Endothelial cell of umbilical vein (primary cell): ENCODE measurements around the gene PILRB.

Experiments
- FOS ChIP-seq: IDR thresholded peaks from 2 replicates; pipeline ENCODE4 v1.6.1; 2011; ENCODE audit warnings: mild to moderate bottlenecking, low read length, moderate library complexity, borderline replicate concordance; ENCODE audit not compliant: insufficient read depth
- POLR2A ChIP-seq: IDR thresholded peaks from 2 replicates; pipeline ENCODE4 v1.6.1; 2012; ENCODE audit warnings: low read depth, mild to moderate bottlenecking, control low read depth, low read length
- POLR2AphosphoS5 ChIP-seq: IDR thresholded peaks from 2 replicates; pipeline ENCODE4 v1.6.1; 2012; ENCODE audit warnings: low read depth, mild to moderate bottlenecking, control low read depth, low read length, moderate library complexity; ENCODE audit not compliant: insufficient read depth
- TF ChIP-seq, protein P1 (sequence below), 2 donors: IDR thresholded peaks; 1 replicate in 1 of 2; 2 replicates in 1 of 2; pipeline ENCODE4 v1.5.1; 2011; ENCODE audit warnings: low read length in 2 of 2, mild to moderate bottlenecking in 2 of 2, moderate library complexity in 2 of 2, control low read depth in 1 of 2, inconsistent platforms in 1 of 2, low read depth in 1 of 2; ENCODE audit not compliant: insufficient read depth in 1 of 2; ENCODE audit errors: extremely low read depth in 1 of 2

DNA sequence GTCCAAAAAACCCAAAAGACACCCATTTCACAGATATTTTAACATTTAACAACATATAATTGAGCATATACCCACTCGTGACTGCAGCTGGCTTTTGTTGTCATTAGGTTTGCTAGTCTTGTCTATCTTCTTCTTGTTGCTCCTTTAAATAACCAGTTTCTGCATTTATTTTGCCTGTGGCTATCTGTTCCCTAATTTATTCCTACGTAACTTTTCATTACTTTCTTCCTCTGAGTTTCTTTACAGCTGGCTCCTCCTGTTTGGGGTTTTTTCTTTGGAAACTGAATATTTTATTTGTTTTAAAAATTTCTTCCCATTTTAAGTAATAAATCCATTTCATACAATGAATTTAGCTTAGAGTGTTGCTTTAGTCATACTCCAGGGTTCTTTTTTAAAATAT, 29.8 kb downstream of the PILRB start:
- TF ChIP-seq, protein P1, sequence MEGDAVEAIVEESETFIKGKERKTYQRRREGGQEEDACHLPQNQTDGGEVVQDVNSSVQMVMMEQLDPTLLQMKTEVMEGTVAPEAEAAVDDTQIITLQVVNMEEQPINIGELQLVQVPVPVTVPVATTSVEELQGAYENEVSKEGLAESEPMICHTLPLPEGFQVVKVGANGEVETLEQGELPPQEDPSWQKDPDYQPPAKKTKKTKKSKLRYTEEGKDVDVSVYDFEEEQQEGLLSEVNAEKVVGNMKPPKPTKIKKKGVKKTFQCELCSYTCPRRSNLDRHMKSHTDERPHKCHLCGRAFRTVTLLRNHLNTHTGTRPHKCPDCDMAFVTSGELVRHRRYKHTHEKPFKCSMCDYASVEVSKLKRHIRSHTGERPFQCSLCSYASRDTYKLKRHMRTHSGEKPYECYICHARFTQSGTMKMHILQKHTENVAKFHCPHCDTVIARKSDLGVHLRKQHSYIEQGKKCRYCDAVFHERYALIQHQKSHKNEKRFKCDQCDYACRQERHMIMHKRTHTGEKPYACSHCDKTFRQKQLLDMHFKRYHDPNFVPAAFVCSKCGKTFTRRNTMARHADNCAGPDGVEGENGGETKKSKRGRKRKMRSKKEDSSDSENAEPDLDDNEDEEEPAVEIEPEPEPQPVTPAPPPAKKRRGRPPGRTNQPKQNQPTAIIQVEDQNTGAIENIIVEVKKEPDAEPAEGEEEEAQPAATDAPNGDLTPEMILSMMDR (IDR thresholded peaks at IDR 0.05; ENCODE audit: extremely low read depth in 1 of 2, insufficient read depth in 1 of 2, low read depth in 1 of 2, low read length in 2 of 2) = no peak
- TF ChIP-seq FOS = no peak
- no peak for TF ChIP-seq POLR2A
- no peak for TF ChIP-seq POLR2AphosphoS5
